H9 (cell line): ENCODE measurements around the gene GSTK1. TPM values are rescaled to one million over a fixed set of nuclear protein-coding genes. Genes with fewer than 3 reads are reported as not detected.

ENCODE experiments used
- DNase-seq: peaks from one replicate; pipeline ENCODE4 v3.0.0-alpha.2; 2017
- H2AFZ ChIP-seq: one replicate; pipeline ENCODE4 v1.6.1; 2013; ENCODE audit warnings: mild to moderate bottlenecking, low read length, control low read depth, moderate library complexity
- H2AK5ac ChIP-seq: 2 replicates; pipeline ENCODE4 v1.6.1; 2013; ENCODE audit warnings: low read length, control low read depth, mixed read lengths; ENCODE audit not compliant: insufficient read length
- H2BK120ac ChIP-seq: one replicate; pipeline ENCODE4 v1.6.1; 2013; ENCODE audit warnings: low read depth, mild to moderate bottlenecking, low read length, control low read depth, inconsistent platforms; ENCODE audit not compliant: poor library complexity, severe bottlenecking
- H2BK12ac ChIP-seq: 2 replicates; pipeline ENCODE4 v1.6.1; 2013; ENCODE audit warnings: low read length, control low read depth, mixed read lengths, low read depth; ENCODE audit not compliant: insufficient read length
- H2BK15ac ChIP-seq: 2 replicates; pipeline ENCODE4 v1.6.1; 2013; ENCODE audit warnings: low read depth, low read length, control low read depth
- H2BK20ac ChIP-seq: one replicate; pipeline ENCODE4 v1.6.1; 2013; ENCODE audit warnings: low read depth, mild to moderate bottlenecking, low read length, control low read depth, inconsistent platforms; ENCODE audit not compliant: poor library complexity, severe bottlenecking
- H2BK5ac ChIP-seq: 2 replicates; pipeline ENCODE4 v1.6.1; 2013; ENCODE audit warnings: low read length, control low read depth, mixed read lengths; ENCODE audit not compliant: insufficient read length
- H3K14ac ChIP-seq: 2 replicates; pipeline ENCODE4 v1.6.1; 2013; ENCODE audit warnings: low read length, control low read depth; ENCODE audit not compliant: insufficient read depth
- H3K18ac ChIP-seq: 2 replicates; pipeline ENCODE4 v1.6.1; 2013; ENCODE audit warnings: low read depth, mild to moderate bottlenecking, mixed read lengths, low read length, control low read depth; ENCODE audit not compliant: insufficient read length
- H3K23ac ChIP-seq: 2 replicates; pipeline ENCODE4 v1.6.1; 2013; ENCODE audit warnings: low read length, control low read depth, mixed read lengths, low read depth; ENCODE audit not compliant: insufficient read length
- H3K23me2 ChIP-seq: 2 replicates; pipeline ENCODE4 v1.6.1; 2013; ENCODE audit warnings: low read depth, mild to moderate bottlenecking, mixed read lengths, low read length, control low read depth; ENCODE audit not compliant: insufficient read length, poor library complexity, severe bottlenecking
- H3K27ac ChIP-seq: 2 replicates; pipeline ENCODE4 v1.5.1; 2013; ENCODE audit warnings: low read length, control low read depth, mixed read lengths, low read depth; ENCODE audit not compliant: insufficient read length
- H3K27me3 ChIP-seq: 2 replicates; pipeline ENCODE4 v1.6.1; 2013; ENCODE audit warnings: low read length, control low read depth, inconsistent platforms; ENCODE audit not compliant: insufficient read depth
- H3K4ac ChIP-seq: 2 replicates; pipeline ENCODE4 v1.6.1; 2013; ENCODE audit warnings: low read depth, mild to moderate bottlenecking, control low read depth, inconsistent platforms, low read length, moderate library complexity
- H3K4me1 ChIP-seq: 2 replicates; pipeline ENCODE4 v1.6.1; 2013; ENCODE audit warnings: low read length, control low read depth, inconsistent platforms; ENCODE audit not compliant: insufficient read depth
- H3K4me2 ChIP-seq: 2 replicates; pipeline ENCODE4 v1.6.1; 2013; ENCODE audit warnings: low read length, control low read depth, mixed read lengths; ENCODE audit not compliant: insufficient read length, insufficient read depth
- H3K56ac ChIP-seq: 2 replicates; pipeline ENCODE4 v1.6.1; 2013; ENCODE audit warnings: low read depth, mild to moderate bottlenecking, mixed read lengths, low read length, control low read depth; ENCODE audit not compliant: insufficient read length
- H3K79me1 ChIP-seq: 2 replicates; pipeline ENCODE4 v1.6.1; 2013; ENCODE audit warnings: low read depth, mild to moderate bottlenecking, moderate library complexity, low read length, control low read depth, inconsistent platforms; ENCODE audit not compliant: insufficient read depth, poor library complexity, severe bottlenecking
- H3K79me2 ChIP-seq: 2 replicates; pipeline ENCODE4 v1.6.1; 2013; ENCODE audit warnings: low read length, control low read depth, inconsistent platforms; ENCODE audit not compliant: insufficient read depth
- H3K9ac ChIP-seq: 2 replicates; pipeline ENCODE4 v1.6.1; 2013; ENCODE audit warnings: low read length, control low read depth, mixed read lengths; ENCODE audit not compliant: insufficient read length; ENCODE audit errors: extremely low read depth
- H3K9me3 ChIP-seq: one replicate; pipeline ENCODE4 v1.6.1; 2013; ENCODE audit warnings: low read depth, low read length, inconsistent platforms; ENCODE audit not compliant: control insufficient read depth
- H3T11ph ChIP-seq: one replicate; pipeline ENCODE4 v1.6.1; 2013; ENCODE audit warnings: mild to moderate bottlenecking, low read length, control low read depth, inconsistent platforms
- H4K20me1 ChIP-seq: one replicate; pipeline ENCODE4 v1.6.1; 2013; ENCODE audit not compliant: control insufficient read depth, insufficient read length, insufficient read depth
- H4K5ac ChIP-seq: 2 replicates; pipeline ENCODE4 v1.6.1; 2013; ENCODE audit warnings: low read depth, mild to moderate bottlenecking, mixed read lengths, low read length, control low read depth; ENCODE audit not compliant: insufficient read length
- H4K8ac ChIP-seq: replicated peaks from 2 replicates; pipeline ENCODE4 v1.6.1; 2013; ENCODE audit warnings: low read length, control low read depth, mixed read lengths, low read depth; ENCODE audit not compliant: insufficient read length
- H4K91ac ChIP-seq: 2 replicates; pipeline ENCODE4 v1.6.1; 2013; ENCODE audit warnings: low read depth, mild to moderate bottlenecking, moderate library complexity, mixed read lengths, low read length, control low read depth; ENCODE audit not compliant: insufficient read length
- H3K27ac Mint-ChIP-seq, 3 experiments: 2 replicates in 2 of 3; 3 replicates in 1 of 3; pipeline ENCODE4 v1.8.0; 2020 to 2021; ENCODE audit warnings: mixed read lengths in 3 of 3, mild to moderate bottlenecking in 1 of 3, moderate library complexity in 1 of 3
- H3K27me3 Mint-ChIP-seq: 2 replicates; pipeline ENCODE4 v1.8.0; 2021; ENCODE audit warnings: low read depth, mild to moderate bottlenecking, moderate library complexity, mixed read lengths
- H3K36me3 Mint-ChIP-seq, 3 experiments: 2 replicates in 2 of 3; 3 replicates in 1 of 3; pipeline ENCODE4 v1.8.0; 2020 to 2021; ENCODE audit warnings: low read depth in 3 of 3, mixed read lengths in 3 of 3; ENCODE audit not compliant: insufficient read depth in 1 of 3
- H3K4me1 Mint-ChIP-seq, 2 experiments: 2 replicates each; pipeline ENCODE4 v1.8.0; 2020; ENCODE audit warnings: mixed read lengths in 2 of 2
- H3K4me3 Mint-ChIP-seq, 2 experiments: 2 replicates in 1 of 2; 3 replicates in 1 of 2; pipeline ENCODE4 v1.8.0; 2020 to 2021; ENCODE audit warnings: mild to moderate bottlenecking in 2 of 2, mixed read lengths in 2 of 2, moderate library complexity in 1 of 2
- H3K9me3 Mint-ChIP-seq, 2 experiments: 2 replicates in 1 of 2; 3 replicates in 1 of 2; pipeline ENCODE4 v1.8.0; 2020; ENCODE audit warnings: mild to moderate bottlenecking in 2 of 2, mixed read lengths in 2 of 2, moderate library complexity in 1 of 2
- CTCF ChIP-seq: fragments of 200-600 bp; sonication (generic); conservative IDR thresholded peaks from 3 replicates; pipeline ENCODE4 v1.8.0; 2021; ENCODE audit warnings: antibody characterized with exemption, mild to moderate bottlenecking
- total RNA-seq: library from RNA; stranded (reverse); gene quantifications from 2 replicates; pipeline ENCODE4 v1.2.1, GENCODE V29; 2021

GSTK1 gene
- total RNA-seq, 1 experiment from 2014 or later, result 36.1 TPM

GRCh38 chr7:143250199-143250598, 13.0 kb upstream of the GSTK1 start:
- no peak overlapping the region for H3K4ac ChIP-seq
- no peaks in the 10 kb centered on the region for H3K9me3 ChIP-seq
- H3K27ac Mint-ChIP-seq, result no peak overlapping the region
- no peaks in the 10 kb centered on the region for H4K20me1 ChIP-seq
- no peak for TF ChIP-seq CTCF
- no peaks in the 10 kb centered on the region for H3K79me2 ChIP-seq
- no peak overlapping the region for H2BK20ac ChIP-seq
- peaks cover 5% of the 10 kb centered on the region for H3K27me3 Mint-ChIP-seq
- H3K9ac ChIP-seq, result no peak overlapping the region
- no peak overlapping the region for H3K18ac ChIP-seq
- no peak overlapping the region for H2BK120ac ChIP-seq
- H4K91ac ChIP-seq, result no peak overlapping the region
- H2AFZ ChIP-seq, result no peak overlapping the region
- H3K56ac ChIP-seq, result no peak overlapping the region
- no peaks in the 10 kb centered on the region for H3K4me1 Mint-ChIP-seq
- H3K23ac ChIP-seq, result no peak overlapping the region
- no peak overlapping the region for H3K27ac ChIP-seq
- no peaks in the 10 kb centered on the region for H3K4me1 ChIP-seq
- H2BK5ac ChIP-seq, result no peak overlapping the region
- H4K8ac ChIP-seq, result no peak overlapping the region
- no peak overlapping the region for H2BK15ac ChIP-seq
- no peaks in the 10 kb centered on the region for H3K9me3 Mint-ChIP-seq
- no peaks in the 10 kb centered on the region for H3K27me3 ChIP-seq
- no peak overlapping the region for H3K4me3 Mint-ChIP-seq
- no peak for DNase-seq
- H3K4me2 ChIP-seq, result no peak overlapping the region
- H3K79me1 ChIP-seq, result no peaks in the 10 kb centered on the region
- no peak overlapping the region for H3K14ac ChIP-seq
- H3K36me3 Mint-ChIP-seq, result no peaks in the 10 kb centered on the region
- no peaks in the 10 kb centered on the region for H3K23me2 ChIP-seq
- H3T11ph ChIP-seq, result no peak overlapping the region
- H2AK5ac ChIP-seq, result no peak overlapping the region
- H4K5ac ChIP-seq, result no peak overlapping the region
- H2BK12ac ChIP-seq, result no peak overlapping the region
